Neural cell (in vitro differentiated cells): ENCODE results near the gene PDE3B.

Source experiments
- EP300 ChIP-seq: fragments of 450-650 bp; conservative IDR thresholded peaks from 2 replicates; pipeline ENCODE4 v1.6.1; 2014; ENCODE audit warnings: antibody characterized with exemption, mild to moderate bottlenecking, moderate library complexity; ENCODE audit not compliant: poor library complexity, severe bottlenecking
- EZH2 ChIP-seq: fragments of 200-600, 300-800 bp; shearing (Covaris generic), sonication (generic); IDR thresholded peaks from 2 replicates; pipeline ENCODE4 v1.6.1; 2014; ENCODE audit warnings: antibody characterized with exemption, low read length, borderline replicate concordance, mild to moderate bottlenecking; ENCODE audit not compliant: insufficient read depth, poor library complexity, severe bottlenecking
- POLR2AphosphoS5 ChIP-seq: IDR thresholded peaks from 2 replicates; pipeline ENCODE4 v1.6.1; 2012
- RAD21 ChIP-seq: fragments of 450-650 bp; conservative IDR thresholded peaks from 2 replicates; pipeline ENCODE4 v1.6.1; 2014; ENCODE audit warnings: antibody characterized with exemption, mild to moderate bottlenecking, moderate library complexity
- TAF1 ChIP-seq: IDR thresholded peaks from 2 replicates; pipeline ENCODE4 v1.6.1; 2012; ENCODE audit warnings: low read depth
- TF ChIP-seq, protein P1 (sequence below): fragments of 450-650 bp; IDR thresholded peaks from 2 replicates; pipeline ENCODE4 v1.5.1; 2014; ENCODE audit warnings: antibody characterized with exemption, mild to moderate bottlenecking, moderate library complexity; ENCODE audit not compliant: poor library complexity, severe bottlenecking
- TF ChIP-seq, protein P2 (sequence below): IDR thresholded peaks from 2 replicates; pipeline ENCODE4 v1.6.1; 2012; ENCODE audit warnings: borderline replicate concordance

DNA sequence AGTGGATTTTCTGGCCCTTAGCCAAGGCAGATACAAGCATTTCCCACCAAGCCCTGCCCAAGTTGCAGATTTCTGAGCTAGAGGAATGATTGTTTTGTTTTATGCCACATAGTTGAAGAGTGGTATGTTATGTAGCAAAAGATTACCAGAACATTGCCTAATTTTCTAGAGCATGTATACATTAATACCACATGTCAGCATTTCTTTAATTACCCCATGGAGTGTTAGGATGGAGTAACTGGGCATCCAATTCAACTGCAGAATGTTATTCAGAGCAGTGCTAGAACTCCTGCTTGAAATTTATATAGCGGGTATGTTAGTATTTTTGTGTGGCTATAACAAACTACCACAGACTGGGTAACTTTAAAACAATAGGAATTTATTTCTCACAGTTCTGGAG lies 272.8 kb downstream of the PDE3B start:
- TF ChIP-seq, protein P1, sequence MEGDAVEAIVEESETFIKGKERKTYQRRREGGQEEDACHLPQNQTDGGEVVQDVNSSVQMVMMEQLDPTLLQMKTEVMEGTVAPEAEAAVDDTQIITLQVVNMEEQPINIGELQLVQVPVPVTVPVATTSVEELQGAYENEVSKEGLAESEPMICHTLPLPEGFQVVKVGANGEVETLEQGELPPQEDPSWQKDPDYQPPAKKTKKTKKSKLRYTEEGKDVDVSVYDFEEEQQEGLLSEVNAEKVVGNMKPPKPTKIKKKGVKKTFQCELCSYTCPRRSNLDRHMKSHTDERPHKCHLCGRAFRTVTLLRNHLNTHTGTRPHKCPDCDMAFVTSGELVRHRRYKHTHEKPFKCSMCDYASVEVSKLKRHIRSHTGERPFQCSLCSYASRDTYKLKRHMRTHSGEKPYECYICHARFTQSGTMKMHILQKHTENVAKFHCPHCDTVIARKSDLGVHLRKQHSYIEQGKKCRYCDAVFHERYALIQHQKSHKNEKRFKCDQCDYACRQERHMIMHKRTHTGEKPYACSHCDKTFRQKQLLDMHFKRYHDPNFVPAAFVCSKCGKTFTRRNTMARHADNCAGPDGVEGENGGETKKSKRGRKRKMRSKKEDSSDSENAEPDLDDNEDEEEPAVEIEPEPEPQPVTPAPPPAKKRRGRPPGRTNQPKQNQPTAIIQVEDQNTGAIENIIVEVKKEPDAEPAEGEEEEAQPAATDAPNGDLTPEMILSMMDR, result no peak
- no peak for TF ChIP-seq EZH2
- TF ChIP-seq POLR2AphosphoS5, result no peak
- TF ChIP-seq, protein P2, sequence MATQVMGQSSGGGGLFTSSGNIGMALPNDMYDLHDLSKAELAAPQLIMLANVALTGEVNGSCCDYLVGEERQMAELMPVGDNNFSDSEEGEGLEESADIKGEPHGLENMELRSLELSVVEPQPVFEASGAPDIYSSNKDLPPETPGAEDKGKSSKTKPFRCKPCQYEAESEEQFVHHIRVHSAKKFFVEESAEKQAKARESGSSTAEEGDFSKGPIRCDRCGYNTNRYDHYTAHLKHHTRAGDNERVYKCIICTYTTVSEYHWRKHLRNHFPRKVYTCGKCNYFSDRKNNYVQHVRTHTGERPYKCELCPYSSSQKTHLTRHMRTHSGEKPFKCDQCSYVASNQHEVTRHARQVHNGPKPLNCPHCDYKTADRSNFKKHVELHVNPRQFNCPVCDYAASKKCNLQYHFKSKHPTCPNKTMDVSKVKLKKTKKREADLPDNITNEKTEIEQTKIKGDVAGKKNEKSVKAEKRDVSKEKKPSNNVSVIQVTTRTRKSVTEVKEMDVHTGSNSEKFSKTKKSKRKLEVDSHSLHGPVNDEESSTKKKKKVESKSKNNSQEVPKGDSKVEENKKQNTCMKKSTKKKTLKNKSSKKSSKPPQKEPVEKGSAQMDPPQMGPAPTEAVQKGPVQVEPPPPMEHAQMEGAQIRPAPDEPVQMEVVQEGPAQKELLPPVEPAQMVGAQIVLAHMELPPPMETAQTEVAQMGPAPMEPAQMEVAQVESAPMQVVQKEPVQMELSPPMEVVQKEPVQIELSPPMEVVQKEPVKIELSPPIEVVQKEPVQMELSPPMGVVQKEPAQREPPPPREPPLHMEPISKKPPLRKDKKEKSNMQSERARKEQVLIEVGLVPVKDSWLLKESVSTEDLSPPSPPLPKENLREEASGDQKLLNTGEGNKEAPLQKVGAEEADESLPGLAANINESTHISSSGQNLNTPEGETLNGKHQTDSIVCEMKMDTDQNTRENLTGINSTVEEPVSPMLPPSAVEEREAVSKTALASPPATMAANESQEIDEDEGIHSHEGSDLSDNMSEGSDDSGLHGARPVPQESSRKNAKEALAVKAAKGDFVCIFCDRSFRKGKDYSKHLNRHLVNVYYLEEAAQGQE, result no peak
- TF ChIP-seq RAD21, result no peak
- no peak for TF ChIP-seq EP300
- TF ChIP-seq TAF1, result no peak
